Heart left ventricle (tissue), 13 donors: Measurements from ENCODE around the gene MAML2.

Source experiments
- CTCF ChIP-seq, 12 donors: fragments of 200-600 bp; sonication (generic) in 4 of 12; IDR thresholded peaks; one replicate each; pipeline versions ENCODE4 v1.5.0 to v1.8.0; 2018 to 2022; ENCODE audit warnings: antibody characterized with exemption in 12 of 12, mild to moderate bottlenecking in 5 of 12
- POLR2A ChIP-seq, 2 donors: fragments of 450-650 bp; IDR thresholded peaks; one replicate each; pipeline ENCODE4 v1.6.1; 2017; ENCODE audit warnings: antibody characterized with exemption in 2 of 2, mild to moderate bottlenecking in 2 of 2, moderate library complexity in 2 of 2
- donor health status: ischemic (EF 13 %, LVEDD 7.1; RV severe dilation, severe dysfunction).
- donor health status: DM: no; HTN: yes; CAD: no.
- donor health status: DM: no; HTN: no; CAD: no.
- donor health status: ischemic (EF 25% LVEDD 6.9; RV normal size, moderate dysfunction).
- donor health status: ischemic (EF 25% LVEDD 5.7; RV mildly dilated, moderate dysfunction).
- donor health status: ischemic (EF 35%, LVEDD 5.7; RV mildly dilated, moderate dysfunction).
- donor health status: nonischemic (EF 11% LVEDD 7.7; RV severe dilation, severe dysfunction).
- donor health status: DM: yes; HTN: yes; CAD: no.
- donor health status: PGD.
- donor health status: ischemic (EF 29% LVEDD 5.4; RV normal size, mild dysfunction).
- donor health status: nonischemic (EF 23%, LVEDD 6.1; RV moderate dilation, normal function).

GRCh38 chr11:96084610-96085318, 258.2 kb downstream of the MAML2 start:
- TF ChIP-seq CTCF (IDR thresholded peaks at IDR 0.05) (no peak), POLR2A (IDR thresholded peaks at IDR 0.05) (no peak)
